Mesendoderm (in vitro differentiated cells): ENCODE measurements around the gene NSMCE1.

ENCODE experiments used
- DNase-seq: peaks from one replicate; pipeline ENCODE4 v3.0.0; 2013
- H2AK5ac ChIP-seq: 2 replicates; pipeline ENCODE4 v1.6.1; 2013; ENCODE audit warnings: low read length, inconsistent platforms
- H2BK120ac ChIP-seq: 2 replicates; pipeline ENCODE4 v1.6.1; 2013; ENCODE audit warnings: low read depth, mild to moderate bottlenecking, low read length, moderate library complexity, mixed read lengths
- H2BK15ac ChIP-seq: replicated peaks from 2 replicates; pipeline ENCODE4 v1.6.1; 2013; ENCODE audit warnings: low read depth, mild to moderate bottlenecking, moderate library complexity
- H2BK5ac ChIP-seq: 2 replicates; pipeline ENCODE4 v1.6.1; 2013; ENCODE audit warnings: low read length, inconsistent platforms
- H3K18ac ChIP-seq: 2 replicates; pipeline ENCODE4 v1.6.1; 2013; ENCODE audit warnings: mild to moderate bottlenecking, low read length, mixed read lengths
- H3K23ac ChIP-seq: one replicate; pipeline ENCODE4 v1.6.1; 2013; ENCODE audit warnings: low read length
- H3K27ac ChIP-seq: 2 replicates; pipeline ENCODE4 v1.5.1; 2013; ENCODE audit warnings: low read depth, mild to moderate bottlenecking, inconsistent platforms, low read length, moderate library complexity
- H3K27me3 ChIP-seq: 2 replicates; pipeline ENCODE4 v1.6.1; 2013; ENCODE audit warnings: low read length, control low read depth, mild to moderate bottlenecking, inconsistent platforms; ENCODE audit not compliant: insufficient read depth, poor library complexity
- H3K36me3 ChIP-seq: 2 replicates; pipeline ENCODE4 v1.6.1; 2013; ENCODE audit warnings: low read length, inconsistent platforms; ENCODE audit not compliant: control insufficient read depth, insufficient read depth
- H3K4ac ChIP-seq: one replicate; pipeline ENCODE4 v1.6.1; 2013; ENCODE audit warnings: low read depth, mild to moderate bottlenecking, low read length, moderate library complexity
- H3K4me1 ChIP-seq: 2 replicates; pipeline ENCODE4 v1.6.1; 2013; ENCODE audit warnings: low read depth, low read length, inconsistent platforms; ENCODE audit not compliant: control insufficient read depth
- H3K4me2 ChIP-seq: 2 replicates; pipeline ENCODE4 v1.6.1; 2013; ENCODE audit warnings: low read length
- H3K4me3 ChIP-seq: 2 replicates; pipeline ENCODE4 v1.5.1; 2013; ENCODE audit warnings: mild to moderate bottlenecking, low read length
- H3K56ac ChIP-seq: one replicate; pipeline ENCODE4 v1.6.1; 2013; ENCODE audit warnings: low read length
- H3K79me1 ChIP-seq: 2 replicates; pipeline ENCODE4 v1.6.1; 2013; ENCODE audit warnings: low read length, inconsistent platforms
- H3K79me2 ChIP-seq: 2 replicates; pipeline ENCODE4 v1.6.1; 2013; ENCODE audit warnings: mild to moderate bottlenecking, low read length; ENCODE audit not compliant: control insufficient read depth, insufficient read depth
- H3K9ac ChIP-seq: 2 replicates; pipeline ENCODE4 v1.6.1; 2013; ENCODE audit warnings: low read length, inconsistent platforms
- H4K5ac ChIP-seq: one replicate; pipeline ENCODE4 v1.6.1; 2013; ENCODE audit warnings: low read length
- H4K8ac ChIP-seq: one replicate; pipeline ENCODE4 v1.6.1; 2013; ENCODE audit warnings: low read depth, mild to moderate bottlenecking, control low read depth, low read length, moderate library complexity
- WGBS: extraction: QIAGEN DNeasy Blood & Tissue Kit; methylation state at CpG from one replicate; pipeline ENCODE4 v1.1.7; 2013; ENCODE audit warnings: low lambda C conversion rate, missing lambda C conversion rate; ENCODE audit not compliant: insufficient coverage; ENCODE audit errors: extremely low coverage; 5-methylcytosine and 5-hydroxymethylcytosine counted together

The NSMCE1 gene

DNA sequence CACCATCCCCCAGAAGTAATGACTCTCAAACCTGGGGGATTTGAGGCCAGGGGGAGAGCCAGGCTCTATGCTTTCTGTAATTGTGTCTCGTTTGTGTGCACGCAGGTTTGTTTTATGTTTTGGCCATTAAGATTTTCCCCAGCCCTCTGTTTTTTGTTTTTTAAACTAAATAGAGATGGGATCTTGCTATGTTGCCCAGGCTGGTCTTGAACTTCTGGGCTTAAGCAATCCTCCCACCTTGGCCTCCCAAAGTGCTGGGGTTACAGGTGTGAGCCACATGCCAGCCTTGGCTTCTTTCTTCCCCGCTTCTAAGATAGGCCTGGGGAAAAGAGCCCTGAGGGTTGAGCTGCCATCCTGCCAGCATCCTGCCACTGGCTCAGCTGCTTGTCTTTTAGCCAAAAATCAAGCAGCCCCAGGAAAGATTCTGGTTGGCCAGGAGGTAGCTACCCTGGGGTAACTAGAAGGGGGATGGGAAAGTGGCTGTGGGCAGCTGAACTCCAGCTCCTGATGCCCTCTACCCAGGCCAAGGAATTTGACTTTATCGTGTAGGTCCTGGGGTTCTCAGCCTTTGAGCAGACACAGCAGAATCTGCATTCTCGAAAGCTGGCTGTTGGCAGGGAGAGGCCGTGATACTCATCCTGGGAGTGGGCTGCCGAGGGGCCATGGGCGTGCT, 46.9 kb downstream of the NSMCE1 start:
- Histone ChIP-seq H3K56ac (no peak overlapping the region), H3K79me1 (no peaks in the 10 kb centered on the region), H3K4me1 (no peaks in the 10 kb centered on the region), H2AK5ac (no peak overlapping the region), H3K18ac (no peak overlapping the region), H2BK15ac (no peak overlapping the region), H3K9ac (no peak overlapping the region), H4K5ac (no peak overlapping the region), H3K4ac (no peak overlapping the region), H3K23ac (no peak overlapping the region), H2BK5ac (no peak overlapping the region), H3K36me3 (no peaks in the 10 kb centered on the region), H4K8ac (no peak overlapping the region), H2BK120ac (no peak overlapping the region), H3K79me2 (no peaks in the 10 kb centered on the region), H3K4me2 (no peak overlapping the region), H3K4me3 (no peak overlapping the region), H3K27me3 (no peaks in the 10 kb centered on the region), H3K27ac (no peak overlapping the region)
- WGBS, result no CpG with 5 or more reads among the region's 8 CpGs
- DNase-seq, result no peak

DNA sequence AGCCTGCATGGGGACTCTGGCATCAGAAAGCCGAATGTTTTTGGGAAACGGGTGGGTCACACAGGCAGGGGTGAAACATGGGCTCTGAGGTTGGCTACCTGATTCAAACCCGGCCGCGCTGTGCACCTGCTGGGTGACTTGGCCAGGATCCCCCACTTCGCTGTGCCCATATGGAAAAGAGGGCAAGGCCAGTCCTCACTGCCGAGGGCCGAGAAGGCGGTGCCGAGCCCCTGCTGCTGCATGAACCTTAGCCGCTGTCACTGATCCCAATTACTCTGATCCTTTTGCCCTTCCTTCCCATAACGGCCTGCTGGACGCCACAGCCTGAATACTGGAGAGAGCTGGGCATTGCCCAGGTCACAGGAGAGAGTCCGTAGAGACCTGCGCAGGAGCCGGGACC, 47.6 kb downstream of the NSMCE1 start:
- Histone ChIP-seq H2BK5ac (no peak overlapping the region), H3K4me2 (no peak overlapping the region), H3K4ac (no peak overlapping the region), H2AK5ac (no peak overlapping the region), H3K56ac (no peak overlapping the region), H3K4me1 (no peaks in the 10 kb centered on the region), H3K79me1 (no peaks in the 10 kb centered on the region), H4K5ac (no peak overlapping the region), H3K18ac (no peak overlapping the region), H2BK120ac (no peak overlapping the region), H3K23ac (no peak overlapping the region), H3K4me3 (no peak overlapping the region), H3K27ac (no peak overlapping the region), H4K8ac (no peak overlapping the region), H2BK15ac (no peak overlapping the region), H3K27me3 (no peaks in the 10 kb centered on the region), H3K36me3 (no peaks in the 10 kb centered on the region), H3K9ac (no peak overlapping the region), H3K79me2 (no peaks in the 10 kb centered on the region)
- no CpG with 5 or more reads among the region's 16 CpGs for WGBS
- no peak for DNase-seq

DNA sequence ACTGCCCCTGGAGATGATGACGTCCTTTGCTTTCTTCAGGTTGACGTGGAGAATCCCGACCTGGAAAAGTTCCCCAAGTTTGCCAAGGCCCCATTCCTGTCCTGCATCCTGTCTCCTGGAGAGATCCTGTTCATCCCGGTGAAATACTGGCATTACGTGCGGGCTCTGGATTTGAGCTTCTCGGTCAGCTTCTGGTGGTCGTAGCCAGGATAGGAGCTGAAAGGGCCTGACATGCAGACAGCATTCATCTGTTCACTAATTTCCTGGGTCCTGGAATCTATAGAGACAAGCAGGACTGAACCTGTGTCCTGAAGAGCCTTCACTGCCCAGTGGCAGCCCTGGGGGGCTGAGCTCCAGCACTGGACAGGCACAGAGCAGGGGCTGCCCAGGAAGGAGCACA, 48.0 kb downstream of the NSMCE1 start:
- Histone ChIP-seq H3K27me3 (no peaks in the 10 kb centered on the region), H4K5ac (no peak overlapping the region), H2AK5ac (no peak overlapping the region), H4K8ac (no peak overlapping the region), H2BK120ac (no peak overlapping the region), H3K4me3 (no peak overlapping the region), H3K9ac (no peak overlapping the region), H3K36me3 (no peaks in the 10 kb centered on the region), H3K4me2 (no peak overlapping the region), H3K79me2 (no peaks in the 10 kb centered on the region), H3K18ac (no peak overlapping the region), H3K4ac (no peak overlapping the region), H3K4me1 (no peaks in the 10 kb centered on the region), H3K23ac (no peak overlapping the region), H2BK5ac (no peak overlapping the region), H3K27ac (no peak overlapping the region), H3K56ac (no peak overlapping the region), H3K79me1 (no peaks in the 10 kb centered on the region), H2BK15ac (no peak overlapping the region)
- no peak for DNase-seq
- no CpG with 5 or more reads among the region's 8 CpGs for WGBS

DNA sequence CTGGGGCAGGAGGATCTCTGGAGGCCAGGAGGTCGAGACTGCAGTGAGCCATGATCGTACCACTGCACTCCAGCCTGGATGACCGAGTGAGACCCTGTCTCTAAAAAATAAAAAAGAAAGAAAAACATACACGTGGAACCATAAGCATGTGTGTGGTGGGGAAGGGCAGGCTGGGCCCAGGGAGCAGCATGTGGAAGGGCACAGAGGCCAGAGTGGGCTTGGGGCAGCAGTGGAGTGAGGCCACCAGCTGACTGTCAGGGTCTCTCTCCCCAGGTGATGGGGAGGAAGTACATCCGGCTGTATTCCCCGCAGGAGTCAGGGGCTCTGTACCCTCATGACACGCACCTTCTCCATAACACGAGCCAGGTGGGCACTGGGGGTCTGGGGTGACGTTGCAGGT, 48.5 kb downstream of the NSMCE1 start:
- H3K79me1 ChIP-seq, result no peaks in the 10 kb centered on the region
- WGBS, result no CpG with 5 or more reads among the region's 9 CpGs
- no peak overlapping the region for H4K8ac ChIP-seq
- no peak overlapping the region for H3K4me3 ChIP-seq
- H2AK5ac ChIP-seq, result no peak overlapping the region
- no peak overlapping the region for H3K4ac ChIP-seq
- no peak overlapping the region for H3K18ac ChIP-seq
- no peak for DNase-seq
- H3K36me3 ChIP-seq, result no peaks in the 10 kb centered on the region
- H2BK15ac ChIP-seq, result no peak overlapping the region
- no peak overlapping the region for H3K27ac ChIP-seq
- no peaks in the 10 kb centered on the region for H3K79me2 ChIP-seq
- H2BK5ac ChIP-seq, result no peak overlapping the region
- H3K27me3 ChIP-seq, result no peaks in the 10 kb centered on the region
- H2BK120ac ChIP-seq, result no peak overlapping the region
- no peak overlapping the region for H3K56ac ChIP-seq
- H3K9ac ChIP-seq, result no peak overlapping the region
- no peak overlapping the region for H3K23ac ChIP-seq
- H4K5ac ChIP-seq, result no peak overlapping the region
- H3K4me2 ChIP-seq, result no peak overlapping the region
- no peaks in the 10 kb centered on the region for H3K4me1 ChIP-seq

DNA sequence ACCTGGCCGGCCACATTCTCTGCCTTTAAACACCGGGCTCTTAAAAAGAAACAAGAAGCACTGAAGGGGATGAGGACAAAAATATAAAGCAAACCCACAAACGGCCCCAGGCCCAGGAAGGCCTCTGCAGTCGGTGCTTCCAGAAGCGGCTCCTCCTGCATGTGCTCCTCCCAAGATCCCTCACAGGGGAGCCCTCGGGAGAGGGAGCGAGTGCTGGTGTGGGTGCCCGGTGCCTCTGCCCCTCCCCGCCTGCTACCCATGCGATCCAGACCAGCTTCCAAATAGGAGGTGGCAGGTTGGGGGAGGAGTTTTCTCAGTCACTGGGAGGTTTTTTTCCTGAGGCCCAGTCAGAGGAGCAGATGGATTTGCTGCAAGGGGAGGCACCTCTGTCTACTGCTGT, 49.4 kb downstream of the NSMCE1 start:
- Histone ChIP-seq H4K5ac (no peak overlapping the region), H3K9ac (no peak overlapping the region), H2BK120ac (no peak overlapping the region), H3K27me3 (no peaks in the 10 kb centered on the region), H2AK5ac (no peak overlapping the region), H3K18ac (no peak overlapping the region), H3K79me1 (no peaks in the 10 kb centered on the region), H3K23ac (no peak overlapping the region), H3K27ac (no peak overlapping the region), H3K4me1 (no peaks in the 10 kb centered on the region), H3K4ac (no peak overlapping the region), H2BK15ac (no peak overlapping the region), H3K79me2 (no peaks in the 10 kb centered on the region), H3K4me2 (no peak overlapping the region), H4K8ac (no peak overlapping the region), H3K36me3 (peaks cover 3% of the 10 kb centered on the region), H2BK5ac (no peak overlapping the region), H3K4me3 (no peak overlapping the region), H3K56ac (no peak overlapping the region)
- no CpG with 5 or more reads among the region's 10 CpGs for WGBS
- no peak for DNase-seq

DNA sequence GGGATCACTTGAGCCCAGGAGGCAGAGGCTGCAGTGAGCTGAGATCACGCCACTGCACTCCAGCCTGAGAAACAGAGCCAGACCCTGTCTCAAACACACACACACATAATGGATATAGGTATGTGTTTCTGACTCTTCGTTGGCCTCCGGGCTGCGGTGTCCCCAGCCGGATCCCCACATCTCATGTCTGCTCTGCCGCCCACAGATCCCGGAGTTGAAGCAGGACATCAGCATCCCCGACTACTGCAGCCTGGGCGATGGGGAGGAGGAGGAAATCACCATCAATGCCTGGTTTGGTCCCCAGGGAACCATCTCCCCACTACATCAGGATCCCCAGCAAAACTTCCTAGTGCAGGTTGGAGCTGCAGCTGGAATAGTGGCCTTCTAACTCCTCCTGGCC, 49.8 kb downstream of the NSMCE1 start:
- no peak overlapping the region for H4K8ac ChIP-seq
- no peak overlapping the region for H2BK15ac ChIP-seq
- no peak overlapping the region for H3K4me2 ChIP-seq
- no CpG with 5 or more reads among the region's 9 CpGs for WGBS
- H3K23ac ChIP-seq, result no peak overlapping the region
- H3K9ac ChIP-seq, result no peak overlapping the region
- H3K79me2 ChIP-seq, result no peaks in the 10 kb centered on the region
- H3K36me3 ChIP-seq, result peaks cover 3% of the 10 kb centered on the region
- no peak overlapping the region for H3K18ac ChIP-seq
- no peaks in the 10 kb centered on the region for H3K27me3 ChIP-seq
- no peaks in the 10 kb centered on the region for H3K79me1 ChIP-seq
- H2AK5ac ChIP-seq, result no peak overlapping the region
- H3K4ac ChIP-seq, result no peak overlapping the region
- no peaks in the 10 kb centered on the region for H3K4me1 ChIP-seq
- no peak overlapping the region for H4K5ac ChIP-seq
- no peak overlapping the region for H2BK5ac ChIP-seq
- DNase-seq, result no peak
- H3K27ac ChIP-seq, result no peak overlapping the region
- no peak overlapping the region for H2BK120ac ChIP-seq
- no peak overlapping the region for H3K4me3 ChIP-seq
- no peak overlapping the region for H3K56ac ChIP-seq
